Iris pigment epithelial cell (primary cell): ENCODE data around the gene BACE2.
A peak's percentile ranks its signal among the peaks of the same experiment; 100 is the strongest.

Experiments used
- DNase-seq: peaks from one replicate; pipeline ENCODE4 v3.0.0-alpha.2; 2011; ENCODE audit warnings: low read depth

BACE2 gene

GRCh38 chr21:41148798-41149197 is 19.2 kb upstream of the BACE2 start:
- DNase-seq, result no peak

GRCh38 chr21:41149199-41149598 is 18.8 kb upstream of the BACE2 start:
- DNase-seq, result no peak

- no peak for DNase-seq
Measured at GRCh38 chr21:41152147-41152546, 15.8 kb upstream of the BACE2 start.

GRCh38 chr21:41153443-41153842 is 14.5 kb upstream of the BACE2 start:
- DNase-seq, result no peak

- no peak for DNase-seq
Measured at GRCh38 chr21:41156142-41156541, 11.8 kb upstream of the BACE2 start.

GRCh38 chr21:41158026-41158425 is 9.9 kb upstream of the BACE2 start:
- DNase-seq, result no peak

- no peak for DNase-seq
Measured at GRCh38 chr21:41160036-41160435, 7.9 kb upstream of the BACE2 start.

GRCh38 chr21:41161428-41161827 is 6.5 kb upstream of the BACE2 start:
- DNase-seq, result no peak

- no peak for DNase-seq
Measured at GRCh38 chr21:41162096-41162495, 5.9 kb upstream of the BACE2 start.

GRCh38 chr21:41163091-41163490 is 4.9 kb upstream of the BACE2 start:
- DNase-seq, result no peak

GRCh38 chr21:41164052-41164451 is 3.9 kb upstream of the BACE2 start:
- DNase-seq, result no peak

- DNase-seq, result no peak
Measured at GRCh38 chr21:41164981-41165655, 2.8 kb upstream of the BACE2 start.

GRCh38 chr21:41166884-41167283 is 1.1 kb upstream of the BACE2 start:
- no peak for DNase-seq

- peak; percentile 50 for DNase-seq
Measured at GRCh38 chr21:41168391-41169257, 664 bp downstream of the BACE2 start.

GRCh38 chr21:41169258-41169576 is 1.3 kb downstream of the BACE2 start:
- no peak for DNase-seq

- no peak for DNase-seq
Measured at GRCh38 chr21:41169701-41170100, 1.7 kb downstream of the BACE2 start.

GRCh38 chr21:41170442-41170841 is 2.5 kb downstream of the BACE2 start:
- DNase-seq, result peak; percentile 28

- peak; percentile 7 for DNase-seq
Measured at GRCh38 chr21:41170859-41171609, 3.1 kb downstream of the BACE2 start.

- DNase-seq, result no peak
Measured at GRCh38 chr21:41175080-41175479, 7.1 kb downstream of the BACE2 start.

- no peak for DNase-seq
Measured at GRCh38 chr21:41176846-41177245, 8.9 kb downstream of the BACE2 start.

- no peak for DNase-seq
Measured at GRCh38 chr21:41180752-41181151, 12.8 kb downstream of the BACE2 start.

GRCh38 chr21:41182547-41182946 is 14.6 kb downstream of the BACE2 start:
- DNase-seq, result no peak

- DNase-seq, result no peak
Measured at GRCh38 chr21:41183575-41183974, 15.6 kb downstream of the BACE2 start.
